Activated naive CD8-positive, alpha-beta T cell treated with anti-CD3 and anti-CD28 coated beads, Interleukin-2, amount 50 U/mL, for 24 hours (primary cell): ENCODE measurements around the gene HYAL1.

Experiments used
- ATAC-seq: fragments of 150-1000 bp; cut with Tn5 transposase; one replicate; pipeline ENCODE4 v1.10.0; 2021
- DNase-seq: peaks from one replicate; pipeline ENCODE4 v3.0.0; 2021
- H3K27ac Mint-ChIP-seq: one replicate; pipeline ENCODE4 v1.8.0; 2021; ENCODE audit warnings: mild to moderate bottlenecking, mixed read lengths
- H3K27me3 Mint-ChIP-seq: one replicate; pipeline ENCODE4 v1.8.0; 2021; ENCODE audit warnings: mixed read lengths
- H3K36me3 Mint-ChIP-seq: one replicate; pipeline ENCODE4 v1.8.0; 2021; ENCODE audit warnings: low read depth, mixed read lengths
- H3K4me1 Mint-ChIP-seq: one replicate; pipeline ENCODE4 v1.8.0; 2021; ENCODE audit warnings: mixed read lengths
- H3K4me3 Mint-ChIP-seq: one replicate; pipeline ENCODE4 v1.8.0; 2021; ENCODE audit warnings: mild to moderate bottlenecking, moderate library complexity, mixed read lengths
- H3K9me3 Mint-ChIP-seq: one replicate; pipeline ENCODE4 v1.8.0; 2021; ENCODE audit warnings: mixed read lengths

Gene HYAL1

DNA sequence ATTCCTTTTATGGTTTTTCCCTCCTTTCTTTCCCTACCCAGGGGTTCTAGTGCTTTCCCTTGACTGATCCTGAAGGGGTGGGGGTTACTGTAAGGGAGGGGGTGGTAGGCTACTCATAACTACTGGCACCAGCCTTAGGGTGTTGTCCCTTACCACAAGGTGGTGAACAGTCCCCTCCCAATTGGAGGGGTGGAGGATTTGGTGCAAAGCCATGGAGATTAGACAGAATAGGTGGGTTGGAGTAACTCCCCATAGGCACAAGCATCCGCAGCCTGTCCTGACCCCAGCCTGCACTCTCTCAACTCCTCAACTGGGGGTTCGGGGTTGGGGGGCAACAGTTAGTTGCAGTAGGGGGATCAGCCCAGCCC lies 21.7 kb upstream of the HYAL1 start:
- H3K4me1 Mint-ChIP-seq: peaks cover 23% of the 10 kb centered on the region
- ATAC-seq (no peak), DNase-seq (no peak)
- no peak overlapping the region for H3K4me3 Mint-ChIP-seq
- H3K9me3 Mint-ChIP-seq: no peaks in the 10 kb centered on the region
- H3K27me3 Mint-ChIP-seq: no peaks in the 10 kb centered on the region
- H3K36me3 Mint-ChIP-seq: peaks cover 4% of the 10 kb centered on the region
- H3K27ac Mint-ChIP-seq: no peak overlapping the region

DNA sequence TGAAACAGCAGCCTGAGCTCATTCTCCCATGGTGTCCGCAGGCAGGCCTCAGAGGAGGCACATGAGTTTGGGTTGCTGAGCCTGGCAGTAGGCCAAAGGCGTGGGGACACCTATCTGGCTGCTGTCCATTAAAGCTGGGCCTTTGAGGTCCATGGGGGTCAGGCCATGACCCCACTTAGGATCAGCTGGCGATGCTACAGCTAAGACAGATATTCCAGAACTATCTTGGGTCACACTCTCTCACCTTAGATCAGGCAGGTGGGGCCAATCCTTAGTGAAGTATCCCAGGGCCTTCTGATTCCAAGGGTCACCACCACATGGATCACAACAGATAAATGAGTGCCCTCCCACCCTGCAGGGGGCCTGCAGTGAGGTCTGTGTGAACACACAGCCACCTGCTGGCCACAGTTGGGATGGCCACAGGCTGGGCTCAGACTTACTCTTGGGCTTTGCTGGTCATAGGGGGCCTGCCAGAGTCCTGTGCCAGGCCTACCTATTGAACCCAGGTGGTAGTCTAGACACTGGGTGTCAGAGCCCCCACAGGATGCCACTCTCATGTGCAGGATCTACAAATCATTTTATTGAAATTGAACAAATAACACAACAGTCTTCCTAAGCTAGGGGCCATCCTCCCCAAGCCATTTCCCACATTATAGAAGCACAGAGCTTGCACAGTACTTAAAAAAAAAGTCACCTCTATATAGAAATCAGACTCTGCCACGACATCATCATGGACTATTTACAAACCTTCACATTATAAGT lies 21.2 kb upstream of the HYAL1 start:
- Mint-ChIP-seq H3K27me3 (no peaks in the 10 kb centered on the region), H3K27ac (peak overlapping the region; percentile 6), H3K4me3 (no peak overlapping the region), H3K4me1 (peaks cover 28% of the 10 kb centered on the region), H3K9me3 (no peaks in the 10 kb centered on the region), H3K36me3 (no peaks in the 10 kb centered on the region)
- DNase-seq (peak; percentile 76), ATAC-seq (peak; percentile 29)

DNA sequence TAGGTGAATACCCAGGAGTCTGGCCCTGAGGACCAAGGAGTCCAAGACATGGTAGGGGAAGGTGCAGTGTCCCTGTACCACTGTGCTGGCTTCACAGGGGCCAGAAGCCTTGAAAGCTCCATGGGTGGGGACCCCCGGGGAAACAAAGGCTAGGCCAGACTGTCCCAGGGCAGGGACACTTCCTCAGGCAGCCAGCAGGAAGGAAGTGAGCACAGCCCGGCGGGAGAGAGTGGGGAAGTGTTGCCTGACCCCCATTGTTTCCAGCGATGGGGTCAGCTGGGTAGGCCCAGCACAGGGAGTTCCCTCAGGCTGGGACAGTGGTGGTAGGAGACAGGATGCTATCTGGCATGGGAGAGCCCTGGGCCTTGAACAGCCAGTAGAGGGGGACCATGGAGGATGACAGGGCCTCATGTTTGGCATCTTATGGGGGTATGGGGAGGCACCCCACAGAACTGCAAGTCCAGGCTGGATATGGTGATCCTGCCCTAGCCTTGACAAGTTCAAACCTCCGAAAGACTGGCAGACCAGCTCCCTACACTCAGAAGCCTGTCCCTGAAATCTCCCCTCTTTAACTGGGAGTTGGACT lies 20.3 kb upstream of the HYAL1 start:
- ATAC-seq: no peak
- no peak overlapping the region for H3K27ac Mint-ChIP-seq
- H3K9me3 Mint-ChIP-seq: no peaks in the 10 kb centered on the region
- no peak for DNase-seq
- H3K27me3 Mint-ChIP-seq: no peaks in the 10 kb centered on the region
- H3K4me3 Mint-ChIP-seq: no peak overlapping the region
- H3K4me1 Mint-ChIP-seq: peaks cover 34% of the 10 kb centered on the region
- no peaks in the 10 kb centered on the region for H3K36me3 Mint-ChIP-seq

DNA sequence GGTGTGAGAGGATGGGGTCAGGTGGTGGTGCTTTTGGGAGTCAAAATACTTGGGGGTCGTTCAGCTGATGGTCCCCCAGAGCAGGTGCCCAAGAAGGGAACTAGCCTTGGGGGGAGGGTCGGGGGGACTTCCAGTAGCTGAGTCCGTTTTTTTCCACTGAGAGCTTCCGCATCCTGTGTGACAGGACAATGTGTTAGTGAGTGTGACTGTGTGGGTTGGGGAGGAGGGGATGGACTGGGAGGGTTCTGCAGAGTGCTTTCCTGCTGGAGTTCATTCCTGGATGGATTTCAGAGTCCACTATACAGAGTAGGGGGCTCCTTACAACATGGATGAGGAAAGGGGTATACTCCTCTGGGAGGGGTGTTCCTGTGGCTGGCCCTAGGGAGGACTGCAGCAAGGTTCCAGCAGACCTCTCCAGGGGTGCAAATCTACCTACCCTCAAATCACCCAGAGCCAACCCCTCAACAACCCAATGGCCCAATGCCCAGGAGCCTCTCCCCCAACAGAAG lies 19.8 kb upstream of the HYAL1 start:
- peaks cover 33% of the 10 kb centered on the region for H3K4me1 Mint-ChIP-seq
- ATAC-seq: no peak
- H3K4me3 Mint-ChIP-seq: no peak overlapping the region
- DNase-seq: no peak
- peaks cover 2% of the 10 kb centered on the region for H3K36me3 Mint-ChIP-seq
- H3K9me3 Mint-ChIP-seq: no peaks in the 10 kb centered on the region
- H3K27me3 Mint-ChIP-seq: no peaks in the 10 kb centered on the region
- no peak overlapping the region for H3K27ac Mint-ChIP-seq

DNA sequence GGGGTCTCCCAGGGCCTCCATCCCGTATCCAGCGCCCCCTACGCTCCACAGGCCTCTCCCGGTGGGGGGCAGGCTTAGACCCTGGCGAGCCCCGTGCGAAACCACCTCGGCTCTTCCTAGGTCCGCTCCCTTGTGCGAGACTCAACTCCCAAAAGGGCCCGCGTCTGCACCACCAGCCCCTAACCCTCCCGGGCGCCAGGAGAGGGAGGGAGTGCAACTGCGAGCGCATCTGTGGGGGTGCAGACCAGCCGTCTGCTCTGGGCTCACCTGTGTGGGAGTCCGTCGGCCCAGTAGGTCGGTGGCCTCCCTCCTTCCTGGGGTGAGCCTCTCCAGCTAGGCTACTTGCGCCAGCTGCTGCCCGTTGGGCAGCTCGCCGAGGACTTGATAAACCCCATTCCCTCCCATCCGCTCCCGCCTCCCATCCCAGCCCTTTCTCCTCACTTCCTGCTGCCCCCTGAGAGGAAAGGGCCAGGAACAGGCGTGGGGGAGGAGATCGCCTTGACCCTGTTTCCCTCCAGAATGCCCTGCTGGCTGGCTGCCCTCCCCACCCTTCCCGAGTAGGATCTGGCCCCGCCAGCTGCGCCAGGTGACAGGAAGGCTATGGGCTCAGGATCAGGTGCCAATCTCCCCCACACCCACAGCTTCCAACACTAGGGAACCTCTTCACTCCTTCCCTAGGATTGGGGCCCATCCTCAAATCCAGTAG lies 19.2 kb upstream of the HYAL1 start, which contains the start of gene HYAL2:
TSS of gene HYAL2 (minus strand) at position 360 of the 706 bp plus-strand sequence. CDS start 2,256 bp downstream, outside the sequence.
- ATAC-seq (no peak), DNase-seq (peak; percentile 2)
- peak within 1 kb of the TSS; percentile 75 for H3K4me3 Mint-ChIP-seq
- H3K4me1 Mint-ChIP-seq: peaks cover 31% of the 10 kb centered on the region
- H3K27ac Mint-ChIP-seq: peak within 1 kb of the TSS; percentile 90
- H3K36me3 Mint-ChIP-seq: peaks cover 2% of the 10 kb centered on the region
- no peaks in the 10 kb centered on the region for H3K27me3 Mint-ChIP-seq
- no peaks in the 10 kb centered on the region for H3K9me3 Mint-ChIP-seq

DNA sequence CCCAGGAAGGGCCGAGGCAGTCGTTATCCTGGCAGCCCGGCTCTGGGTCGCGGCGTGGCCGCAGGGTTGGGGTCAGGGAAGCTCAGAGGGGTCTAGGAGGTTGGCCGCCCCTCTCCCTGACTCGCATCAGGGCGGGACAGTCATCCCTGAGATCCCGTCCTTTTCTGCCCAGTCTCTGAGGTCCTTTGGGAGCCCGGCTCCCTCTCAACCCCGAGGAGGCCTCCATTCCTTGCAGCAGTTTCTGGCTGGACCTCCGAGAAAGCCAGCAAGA lies 18.7 kb upstream of the HYAL1 start:
- no peak for ATAC-seq
- peaks cover 32% of the 10 kb centered on the region for H3K4me1 Mint-ChIP-seq
- no peak for DNase-seq
- peak overlapping the region; percentile 75 for H3K4me3 Mint-ChIP-seq
- H3K36me3 Mint-ChIP-seq: peaks cover 2% of the 10 kb centered on the region
- H3K27me3 Mint-ChIP-seq: no peaks in the 10 kb centered on the region
- H3K27ac Mint-ChIP-seq: no peak overlapping the region
- H3K9me3 Mint-ChIP-seq: no peaks in the 10 kb centered on the region

DNA sequence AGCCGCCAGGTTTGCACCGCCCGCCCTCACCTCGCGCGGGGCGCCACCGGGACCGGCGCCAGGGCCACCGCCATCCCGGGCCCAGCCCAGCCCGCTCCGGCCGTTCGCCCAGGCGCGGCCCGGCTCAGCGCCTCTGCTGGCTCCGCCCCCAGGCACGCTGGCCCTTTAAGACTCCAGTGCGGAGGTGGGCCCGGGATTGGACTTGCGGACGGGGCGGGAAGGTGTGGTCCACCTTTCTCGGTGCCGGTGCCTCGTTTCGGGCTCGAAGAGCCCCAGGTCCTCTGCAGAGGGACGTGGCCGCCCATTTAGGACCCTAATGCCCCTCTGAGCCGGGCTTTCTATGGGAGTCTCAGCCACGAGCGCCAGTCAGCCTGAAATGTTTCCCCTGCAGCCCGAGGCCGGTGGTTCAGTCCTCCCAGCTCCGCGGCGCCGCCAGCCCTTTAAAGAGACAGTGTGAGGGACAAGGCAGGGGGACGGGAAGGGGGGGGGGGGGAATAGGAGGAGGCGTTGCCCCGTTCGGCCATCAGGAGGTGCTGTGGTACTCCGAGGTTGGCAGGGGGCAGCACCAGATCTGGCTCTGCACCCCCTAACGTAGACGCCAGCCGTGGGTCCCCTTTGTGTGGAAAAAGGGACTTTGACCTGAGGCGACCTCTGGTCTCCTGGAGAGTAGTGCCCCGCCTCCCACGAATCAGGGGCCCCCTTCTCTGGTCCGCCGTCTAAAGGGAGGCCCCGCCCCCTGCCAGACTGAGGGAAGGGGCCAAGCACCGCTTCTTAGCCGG lies 18.2 kb upstream of the HYAL1 start:
- Mint-ChIP-seq H3K9me3 (no peaks in the 10 kb centered on the region), H3K27ac (peak overlapping the region; percentile 90), H3K4me1 (peaks cover 32% of the 10 kb centered on the region), H3K36me3 (peaks cover 2% of the 10 kb centered on the region), H3K4me3 (peak overlapping the region; percentile 75), H3K27me3 (no peaks in the 10 kb centered on the region)
- DNase-seq: peak; percentile 83
- ATAC-seq: peak; percentile 73

DNA sequence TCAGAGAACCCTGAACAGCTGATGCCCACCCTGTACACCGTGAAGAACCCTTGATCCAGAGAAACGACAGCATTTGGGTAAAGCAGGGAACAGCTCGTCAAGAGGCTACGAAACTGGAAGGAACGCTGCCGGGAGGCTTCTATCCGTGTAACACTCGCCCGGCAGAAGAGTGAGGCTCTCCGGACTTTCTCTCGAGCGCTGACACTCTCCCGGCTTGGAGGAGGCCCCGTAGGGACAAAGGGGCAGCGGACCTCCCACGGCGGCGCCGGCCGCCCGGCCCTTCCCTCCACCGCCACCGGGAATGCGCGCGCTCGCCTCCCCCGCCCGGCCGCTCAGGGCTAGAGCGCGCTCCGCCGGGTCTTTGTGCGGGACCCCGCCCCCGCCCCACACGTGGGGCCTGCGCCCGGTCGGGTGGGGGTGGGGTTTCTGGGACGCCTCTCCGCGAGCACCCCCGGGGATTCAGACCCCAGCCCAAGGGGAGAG lies 17.5 kb upstream of the HYAL1 start:
- H3K27ac Mint-ChIP-seq: peak overlapping the region; percentile 73
- no peaks in the 10 kb centered on the region for H3K27me3 Mint-ChIP-seq
- H3K36me3 Mint-ChIP-seq: peaks cover 5% of the 10 kb centered on the region
- peak; percentile 67 for DNase-seq
- H3K4me1 Mint-ChIP-seq: peaks cover 32% of the 10 kb centered on the region
- peak; percentile 48 for ATAC-seq
- peak overlapping the region; percentile 87 for H3K4me3 Mint-ChIP-seq
- H3K9me3 Mint-ChIP-seq: no peaks in the 10 kb centered on the region

DNA sequence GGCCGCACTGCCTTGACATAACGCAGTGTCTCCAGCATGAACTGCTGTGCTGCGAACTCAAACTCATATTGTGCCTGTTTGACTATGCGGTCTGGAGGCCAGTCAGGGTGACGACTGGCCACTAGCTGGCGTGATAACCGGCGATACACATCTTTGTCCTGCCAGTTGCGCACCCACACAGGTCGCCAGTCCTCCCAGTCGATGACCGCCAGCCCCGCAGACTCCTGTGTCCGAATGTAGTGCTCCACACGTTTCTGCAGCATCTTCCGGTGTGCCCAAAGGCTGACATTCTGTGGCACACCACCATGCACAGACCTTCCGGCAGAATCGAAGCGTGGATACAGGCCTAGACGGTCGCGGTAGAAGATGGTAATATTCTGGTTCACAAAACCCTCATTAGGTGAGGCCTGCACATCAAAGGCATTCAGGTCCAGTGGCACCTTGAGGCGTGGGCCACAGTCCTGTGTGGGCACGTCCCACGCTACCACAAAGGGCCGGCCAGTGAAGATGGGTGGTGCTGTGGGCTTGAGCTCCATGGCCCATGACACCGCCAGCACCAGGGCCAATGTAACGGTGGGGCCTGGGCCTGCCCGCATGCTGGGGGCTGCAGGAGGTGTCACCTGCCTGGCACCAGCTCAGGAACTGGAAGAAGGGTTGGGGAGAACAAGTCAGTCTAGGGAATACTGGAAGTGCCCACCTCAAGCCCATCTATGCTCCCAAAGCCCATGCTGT lies 16.7 kb upstream of the HYAL1 start:
- Mint-ChIP-seq H3K4me1 (peaks cover 33% of the 10 kb centered on the region), H3K36me3 (peaks cover 5% of the 10 kb centered on the region), H3K27me3 (no peaks in the 10 kb centered on the region), H3K9me3 (no peaks in the 10 kb centered on the region), H3K27ac (no peak overlapping the region), H3K4me3 (peak overlapping the region; percentile 87)
- no peak for ATAC-seq
- DNase-seq: no peak

DNA sequence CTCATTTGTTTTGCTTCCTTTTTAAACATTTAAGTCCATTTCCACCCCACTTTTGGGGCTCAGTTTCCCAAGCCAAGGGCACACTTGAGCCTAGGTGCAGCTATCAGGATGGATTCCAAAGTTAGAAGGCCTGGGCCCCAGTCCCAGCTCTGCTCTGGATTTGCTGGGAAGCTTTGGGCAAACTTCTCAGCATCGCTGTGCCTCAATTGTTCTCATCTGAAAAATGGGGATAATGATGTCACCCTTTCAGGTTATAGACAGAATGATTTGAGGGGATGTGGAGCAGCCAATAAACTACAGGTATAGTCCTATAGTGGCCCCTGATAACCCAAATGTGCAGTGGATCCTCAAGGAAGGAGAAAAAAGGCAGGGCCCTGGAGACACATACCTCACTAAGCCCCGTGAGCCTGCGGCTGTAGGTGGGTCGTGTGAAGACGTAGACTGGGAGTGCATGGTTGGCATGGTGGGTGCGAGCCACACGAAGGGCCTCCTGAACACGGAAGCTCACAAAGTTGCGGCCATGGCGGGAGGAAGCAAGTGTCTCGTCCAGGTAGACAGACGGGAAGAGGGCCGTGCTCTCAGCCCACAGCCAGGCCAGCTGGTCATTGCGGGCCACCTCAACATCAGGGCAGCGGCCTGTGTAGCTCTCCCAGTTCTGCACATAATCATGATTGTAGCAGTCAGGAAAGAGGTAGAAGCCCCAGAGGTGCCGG lies 16.0 kb upstream of the HYAL1 start:
- no peaks in the 10 kb centered on the region for H3K9me3 Mint-ChIP-seq
- H3K27ac Mint-ChIP-seq: no peak overlapping the region
- no peak overlapping the region for H3K4me3 Mint-ChIP-seq
- ATAC-seq (no peak), DNase-seq (no peak)
- H3K4me1 Mint-ChIP-seq: peaks cover 34% of the 10 kb centered on the region
- no peaks in the 10 kb centered on the region for H3K27me3 Mint-ChIP-seq
- peaks cover 5% of the 10 kb centered on the region for H3K36me3 Mint-ChIP-seq

DNA sequence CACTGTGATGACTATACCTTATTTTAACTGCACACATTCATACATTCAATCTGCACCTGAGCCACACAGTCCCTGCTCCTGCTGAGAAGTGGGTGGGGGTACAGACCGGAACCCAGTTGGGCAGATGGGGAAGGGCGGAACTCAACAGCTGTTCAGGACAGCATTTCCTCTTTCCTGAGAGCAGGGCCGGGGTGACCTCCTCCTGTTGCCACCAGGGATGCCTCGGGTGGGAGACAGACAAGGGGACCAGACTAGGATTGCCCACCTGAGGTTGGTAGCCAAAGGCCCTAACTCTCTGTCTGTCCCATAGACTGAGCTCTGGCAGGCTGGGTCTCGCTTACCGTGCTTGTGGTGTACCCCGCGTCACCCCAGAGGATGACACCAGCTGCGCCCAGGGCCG lies 15.2 kb upstream of the HYAL1 start:
- H3K27ac Mint-ChIP-seq: no peak overlapping the region
- no peak for DNase-seq
- H3K36me3 Mint-ChIP-seq: peaks cover 5% of the 10 kb centered on the region
- peaks cover 34% of the 10 kb centered on the region for H3K4me1 Mint-ChIP-seq
- H3K4me3 Mint-ChIP-seq: no peak overlapping the region
- no peaks in the 10 kb centered on the region for H3K27me3 Mint-ChIP-seq
- H3K9me3 Mint-ChIP-seq: no peaks in the 10 kb centered on the region
- no peak for ATAC-seq

DNA sequence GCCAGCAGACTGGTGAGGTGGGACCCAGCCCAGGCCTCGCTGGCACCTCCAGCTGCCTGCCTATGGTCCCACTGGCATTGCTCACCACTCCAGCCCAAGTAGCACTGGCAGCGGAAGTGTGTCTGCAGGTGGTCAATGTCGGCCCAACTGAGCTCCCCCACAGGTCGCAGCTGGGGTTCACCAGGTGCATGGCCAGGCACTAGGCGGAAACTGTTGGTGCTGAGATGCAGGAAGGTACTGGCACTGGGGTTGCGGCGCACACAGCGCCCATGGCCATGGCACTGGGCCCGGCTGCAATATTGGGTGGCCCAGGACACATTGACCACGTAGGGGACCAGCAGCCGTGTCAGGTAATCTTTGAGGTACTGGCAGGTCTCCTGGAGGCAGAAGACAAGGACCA lies 14.8 kb upstream of the HYAL1 start:
- ATAC-seq (no peak), DNase-seq (no peak)
- Mint-ChIP-seq H3K27ac (no peak overlapping the region), H3K4me1 (peaks cover 34% of the 10 kb centered on the region), H3K9me3 (no peaks in the 10 kb centered on the region), H3K4me3 (no peak overlapping the region), H3K27me3 (no peaks in the 10 kb centered on the region), H3K36me3 (peaks cover 5% of the 10 kb centered on the region)

DNA sequence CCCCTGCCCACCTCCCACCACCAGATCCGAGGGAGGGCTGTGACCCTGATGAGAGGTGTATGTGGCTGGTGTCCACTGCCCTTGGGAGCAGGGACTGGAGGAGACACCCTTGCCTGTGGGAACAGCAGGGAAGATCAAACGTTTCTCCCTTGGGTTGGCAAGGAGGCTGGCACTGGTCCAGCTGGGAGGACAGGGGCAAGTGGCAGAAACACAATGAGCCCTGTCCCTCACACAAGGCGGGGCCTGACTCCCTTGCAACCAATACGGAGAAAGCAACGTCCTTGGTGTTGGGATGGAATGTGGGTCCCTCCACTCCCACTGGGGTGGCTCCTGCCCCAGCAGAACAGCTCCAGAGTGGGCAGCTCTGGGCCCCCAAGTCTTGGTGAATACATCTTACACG lies 13.9 kb upstream of the HYAL1 start:
- H3K27ac Mint-ChIP-seq: no peak overlapping the region
- no peak overlapping the region for H3K4me3 Mint-ChIP-seq
- H3K36me3 Mint-ChIP-seq: peaks cover 5% of the 10 kb centered on the region
- DNase-seq (no peak), ATAC-seq (no peak)
- H3K27me3 Mint-ChIP-seq: no peaks in the 10 kb centered on the region
- peaks cover 34% of the 10 kb centered on the region for H3K4me1 Mint-ChIP-seq
- no peaks in the 10 kb centered on the region for H3K9me3 Mint-ChIP-seq
